OCI-LY7 (cell line): ENCODE results near the gene CCDC68. TPM values are rescaled to one million over a fixed set of nuclear protein-coding genes. Genes with fewer than 3 reads are reported as not detected.

ENCODE experiments used
- BruUV-seq: library from RNA; stranded (reverse); fragments of 400-500 nt; replicated peaks from 2 replicates; lab custom pipeline; 2021; lab: Mats Ljungman, UMichigan
- CTCF ChIA-PET: fragments of 300-600 bp; sonication (Branson Sonifier 250); formaldehyde crosslinking; loops from one replicate; lab custom pipeline; 2022; ENCODE audit warnings: antibody characterized with exemption; ENCODE audit not compliant: unreplicated experiment; lab: Charles Lee
- POLR2A ChIA-PET: fragments of 300-600 bp; sonication (Branson Sonifier 250); formaldehyde crosslinking; loops from one replicate; lab custom pipeline; 2022; ENCODE audit warnings: antibody characterized with exemption; lab: Charles Lee
- DNase-seq: peaks from one replicate; pipeline ENCODE4 v3.0.0-alpha.2; 2015; ENCODE audit warnings: low spot score
- H2AFZ ChIP-seq: fragments of 200-600 bp; sonication (generic), shearing (Covaris generic); 2 replicates; pipeline ENCODE4 v1.6.1; 2014; ENCODE audit warnings: mild to moderate bottlenecking, antibody characterized with exemption, low read length, moderate library complexity
- H3K27ac ChIP-seq: fragments of 200-600 bp; sonication (generic); 2 replicates; pipeline ENCODE4 v1.5.1; 2014; ENCODE audit warnings: mixed run types, low read depth, mild to moderate bottlenecking, moderate library complexity, low read length, inconsistent platforms; ENCODE audit not compliant: poor library complexity, severe bottlenecking
- H3K36me3 ChIP-seq: fragments of 200-600 bp; sonication (generic); 2 replicates; pipeline ENCODE4 v1.6.1; 2014; ENCODE audit warnings: mild to moderate bottlenecking, antibody characterized with exemption, low read length, moderate library complexity, mixed read lengths; ENCODE audit not compliant: insufficient read depth
- H3K4me1 ChIP-seq: fragments of 200-600 bp; sonication (generic); 2 replicates; pipeline ENCODE4 v1.5.1; 2014; ENCODE audit warnings: mild to moderate bottlenecking, low read length; ENCODE audit not compliant: insufficient read depth, poor library complexity, severe bottlenecking
- H3K4me2 ChIP-seq: fragments of 200-600 bp; sonication (generic); 2 replicates; pipeline ENCODE4 v1.6.1; 2014; ENCODE audit warnings: mild to moderate bottlenecking, low read length
- H3K4me3 ChIP-seq: fragments of 200-600 bp; sonication (generic); 2 replicates; pipeline ENCODE4 v1.5.1; 2014; ENCODE audit warnings: mild to moderate bottlenecking, low read depth, low read length; ENCODE audit not compliant: poor library complexity, severe bottlenecking
- H3K79me2 ChIP-seq: fragments of 200-600 bp; sonication (generic); 2 replicates; pipeline ENCODE4 v1.6.1; 2016; ENCODE audit warnings: low read depth, mild to moderate bottlenecking, low read length, moderate library complexity, mixed read lengths; ENCODE audit not compliant: insufficient read depth
- H3K9me2 ChIP-seq: fragments of 200-600 bp; sonication (generic); 2 replicates; pipeline ENCODE4 v1.6.1; 2016; ENCODE audit warnings: mild to moderate bottlenecking, low read length, mixed read lengths; ENCODE audit not compliant: insufficient read depth
- H3K9me3 ChIP-seq: fragments of 200-600 bp; sonication (generic); 2 replicates; pipeline ENCODE4 v1.6.1; 2014; ENCODE audit warnings: mild to moderate bottlenecking, mixed run types, low read length, mixed read lengths
- H4K20me1 ChIP-seq: fragments of 200-600 bp; sonication (generic); 2 replicates; pipeline ENCODE4 v1.6.1; 2014; ENCODE audit warnings: mild to moderate bottlenecking, antibody characterized with exemption, low read length, moderate library complexity, mixed read lengths; ENCODE audit not compliant: insufficient read depth
- EZH2phosphoT487 ChIP-seq: fragments of 200-600 bp; sonication (generic); IDR thresholded peaks from 2 replicates; pipeline ENCODE4 v1.6.1; 2018; ENCODE audit warnings: low read depth, borderline replicate concordance, mild to moderate bottlenecking, mixed run types, antibody characterized with exemption, low read length, moderate library complexity, mixed read lengths
- intact Hi-C: fragments of 100-400 bp; cut with micrococcal nuclease; formaldehyde crosslinking; loops from one replicate; pipeline ENCODE4 v1.10.0; 2022; ENCODE audit not compliant: unreplicated experiment
- total RNA-seq, 2 experiments: library from RNA; depleted of rRNA in 1 of 2; stranded (reverse); fragments of >200 nt in 1 of 2; shearing (Covaris generic) in 1 of 2; gene quantifications; 2 replicates each; pipeline ENCODE4 v1.2.3, GENCODE V29; 2014 to 2022
- TF ChIP-seq, protein P1 (sequence below): fragments of 200-600 bp; sonication (generic); conservative IDR thresholded peaks from 2 replicates; pipeline ENCODE4 v1.5.1; 2014; ENCODE audit warnings: mild to moderate bottlenecking, antibody characterized with exemption, low read length, moderate library complexity, mixed read lengths

CCDC68 gene
- total RNA-seq, 2 experiments from 2014 or later, result not detected

DNA sequence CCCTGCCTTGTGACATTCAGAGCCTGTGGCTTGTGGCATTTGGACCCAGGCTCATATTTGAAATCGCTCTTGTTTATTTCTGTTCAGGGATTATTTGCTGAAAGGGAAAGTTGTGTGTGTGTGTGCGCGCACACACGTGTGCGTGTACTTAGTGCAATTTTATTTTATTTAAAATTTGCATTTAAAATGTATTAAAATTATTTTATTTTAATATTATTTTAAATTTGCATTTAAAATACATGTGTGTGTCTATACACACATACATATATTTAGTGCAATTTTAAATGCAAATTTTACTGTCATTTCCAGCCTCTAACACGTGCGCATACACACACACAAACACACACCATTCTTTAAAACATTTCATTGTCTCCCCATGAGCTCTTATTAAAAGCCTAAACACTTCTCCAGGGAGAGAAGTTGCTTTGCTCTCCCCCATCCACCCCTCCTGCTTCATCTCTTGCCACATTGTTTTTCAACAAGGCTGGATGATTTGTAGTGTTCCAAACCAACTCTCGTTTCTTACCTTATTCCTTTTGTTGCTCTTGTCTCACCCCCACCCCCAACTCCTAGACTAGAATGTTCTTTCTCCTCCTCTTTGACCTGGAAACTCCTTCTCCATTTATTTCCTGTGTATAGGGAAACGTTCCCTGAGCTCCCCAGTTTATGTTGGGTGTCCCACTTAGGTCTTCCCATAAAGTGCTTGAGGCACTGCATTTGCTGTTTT, 3.8 kb upstream of the CCDC68 start:
- DNase-seq, result no peak
- no peak overlapping the region for H2AFZ ChIP-seq
- H4K20me1 ChIP-seq, result no peaks in the 10 kb centered on the region
- H3K36me3 ChIP-seq, result no peaks in the 10 kb centered on the region
- H3K9me2 ChIP-seq, result no peaks in the 10 kb centered on the region
- no peak overlapping the region for H3K27ac ChIP-seq
- no TSS peak for BruUV-seq
- H3K79me2 ChIP-seq, result no peaks in the 10 kb centered on the region
- no peaks in the 10 kb centered on the region for H3K9me3 ChIP-seq
- ChIA-PET CTCF (no interaction called here), POLR2A (interaction anchor here (0.7 kb wide), 1 partner anchor 1407 kb away, joined by 3 read pairs; no protein-coding TSS in a partner anchor)
- intact Hi-C loops, result no loop called here
- TF ChIP-seq, protein P1, sequence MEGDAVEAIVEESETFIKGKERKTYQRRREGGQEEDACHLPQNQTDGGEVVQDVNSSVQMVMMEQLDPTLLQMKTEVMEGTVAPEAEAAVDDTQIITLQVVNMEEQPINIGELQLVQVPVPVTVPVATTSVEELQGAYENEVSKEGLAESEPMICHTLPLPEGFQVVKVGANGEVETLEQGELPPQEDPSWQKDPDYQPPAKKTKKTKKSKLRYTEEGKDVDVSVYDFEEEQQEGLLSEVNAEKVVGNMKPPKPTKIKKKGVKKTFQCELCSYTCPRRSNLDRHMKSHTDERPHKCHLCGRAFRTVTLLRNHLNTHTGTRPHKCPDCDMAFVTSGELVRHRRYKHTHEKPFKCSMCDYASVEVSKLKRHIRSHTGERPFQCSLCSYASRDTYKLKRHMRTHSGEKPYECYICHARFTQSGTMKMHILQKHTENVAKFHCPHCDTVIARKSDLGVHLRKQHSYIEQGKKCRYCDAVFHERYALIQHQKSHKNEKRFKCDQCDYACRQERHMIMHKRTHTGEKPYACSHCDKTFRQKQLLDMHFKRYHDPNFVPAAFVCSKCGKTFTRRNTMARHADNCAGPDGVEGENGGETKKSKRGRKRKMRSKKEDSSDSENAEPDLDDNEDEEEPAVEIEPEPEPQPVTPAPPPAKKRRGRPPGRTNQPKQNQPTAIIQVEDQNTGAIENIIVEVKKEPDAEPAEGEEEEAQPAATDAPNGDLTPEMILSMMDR, result no peak
- TF ChIP-seq EZH2phosphoT487, result no peak
- H3K4me2 ChIP-seq, result no peak overlapping the region
- no peak overlapping the region for H3K4me3 ChIP-seq
- H3K4me1 ChIP-seq, result no peaks in the 10 kb centered on the region

DNA sequence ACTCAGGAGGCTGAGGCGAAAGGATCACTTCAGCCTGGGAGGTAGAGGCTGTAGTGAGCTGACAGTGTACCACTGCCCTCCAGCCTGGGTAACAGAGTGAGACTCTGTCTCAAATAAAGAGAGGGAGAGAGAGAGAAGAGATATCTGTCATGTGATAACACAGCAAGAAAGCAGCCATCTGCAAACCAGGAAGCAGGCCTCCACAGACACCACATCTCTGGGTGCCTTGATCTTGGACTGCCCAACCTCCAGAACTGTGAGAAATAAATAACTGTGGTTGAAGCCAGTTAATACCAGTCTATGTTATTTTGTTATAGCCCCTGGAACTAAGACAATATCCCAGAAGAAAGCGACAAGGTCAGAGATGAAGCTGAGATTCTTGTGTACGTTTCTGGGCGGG, 2.6 kb upstream of the CCDC68 start:
- DNase-seq, result no peak
- no peaks in the 10 kb centered on the region for H3K79me2 ChIP-seq
- H3K9me2 ChIP-seq, result no peaks in the 10 kb centered on the region
- H3K9me3 ChIP-seq, result no peaks in the 10 kb centered on the region
- no peak overlapping the region for H2AFZ ChIP-seq
- ChIA-PET CTCF (no interaction called here), POLR2A (no interaction called here)
- no TSS peak for BruUV-seq
- H3K36me3 ChIP-seq, result no peaks in the 10 kb centered on the region
- no peak overlapping the region for H3K27ac ChIP-seq
- no peaks in the 10 kb centered on the region for H3K4me1 ChIP-seq
- no peaks in the 10 kb centered on the region for H4K20me1 ChIP-seq
- TF ChIP-seq, protein P1, result no peak
- TF ChIP-seq EZH2phosphoT487, result no peak
- intact Hi-C loops, result no loop called here
- H3K4me2 ChIP-seq, result no peak overlapping the region
- no peak overlapping the region for H3K4me3 ChIP-seq

DNA sequence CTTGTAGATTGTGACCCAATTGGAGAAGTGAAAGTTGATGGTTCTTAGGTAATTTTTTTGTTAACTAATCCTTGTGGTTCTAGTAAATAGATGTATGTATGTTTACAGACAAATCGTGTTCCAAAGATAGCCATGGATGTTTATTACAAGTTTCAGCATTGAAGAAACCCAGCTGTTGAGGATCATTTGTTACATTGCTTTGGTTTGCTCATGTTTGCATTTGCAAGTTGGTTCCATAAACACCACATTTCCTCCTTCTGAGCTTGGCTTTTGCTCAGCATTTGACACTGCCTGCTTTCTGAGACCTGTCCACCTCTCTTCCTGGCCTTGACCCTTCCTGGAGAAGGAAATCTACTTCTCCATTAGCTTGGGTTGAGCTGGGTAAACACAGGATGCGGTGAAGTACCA, 1.8 kb upstream of the CCDC68 start:
- Histone ChIP-seq H3K4me1 (no peaks in the 10 kb centered on the region), H3K27ac (no peak overlapping the region), H4K20me1 (no peaks in the 10 kb centered on the region), H3K4me3 (no peak overlapping the region), H3K79me2 (no peaks in the 10 kb centered on the region), H3K4me2 (no peak overlapping the region), H3K9me2 (no peaks in the 10 kb centered on the region), H2AFZ (no peak overlapping the region), H3K36me3 (no peaks in the 10 kb centered on the region), H3K9me3 (no peaks in the 10 kb centered on the region)
- intact Hi-C loops, result no loop called here
- no peak for TF ChIP-seq EZH2phosphoT487
- TF ChIP-seq, protein P1, result no peak
- no peak for DNase-seq
- ChIA-PET POLR2A (no interaction called here), CTCF (no interaction called here)
- BruUV-seq, result no TSS peak
